Measurements from ENCODE around the gene PTGIR. TPM values are rescaled to one million over a fixed set of nuclear protein-coding genes. Genes with fewer than 3 reads are reported as not detected.
A peak's percentile ranks its signal among the peaks of the same experiment; 100 is the strongest.

PTGIR gene
- total RNA-seq, 1 donor from 2014 or later = 0.38 TPM

GRCh38 chr19:46661020-46661731 is 36.3 kb upstream of the PTGIR start, which contains the start of gene DACT3:
TSS of gene DACT3 (minus strand) at chr19:46661182. CDS start at chr19:46661064, 118 bp downstream.
- H3K36me3 Mint-ChIP-seq (ENCODE audit: unreplicated experiment) = no peaks in the 10 kb centered on the region
- H3K4me3 Mint-ChIP-seq (ENCODE audit: unreplicated experiment) = peak within 1 kb of the TSS; percentile 76
- H3K27ac Mint-ChIP-seq (ENCODE audit: unreplicated experiment) = peak within 1 kb of the TSS; percentile 92
- no peaks in the 10 kb centered on the region for H3K27me3 Mint-ChIP-seq (ENCODE audit: unreplicated experiment)
- peak; percentile 100 for DNase-seq (ENCODE audit: extremely low spot score, unreplicated experiment)
- no peak for TF ChIP-seq CTCF (IDR thresholded peaks at IDR 0.05)
- H3K9me3 Mint-ChIP-seq (ENCODE audit: unreplicated experiment) = no peaks in the 10 kb centered on the region
- H3K4me1 Mint-ChIP-seq (ENCODE audit: unreplicated experiment) = peaks cover 18% of the 10 kb centered on the region

- H3K27ac Mint-ChIP-seq (ENCODE audit: unreplicated experiment) = no peak overlapping the region
- H3K4me3 Mint-ChIP-seq (ENCODE audit: unreplicated experiment) = peak overlapping the region; percentile 76
- no peaks in the 10 kb centered on the region for H3K27me3 Mint-ChIP-seq (ENCODE audit: unreplicated experiment)
Measured at GRCh38 chr19:46660551-46661019, 35.7 kb upstream of the PTGIR start.

GRCh38 chr19:46660008-46660517 is 35.2 kb upstream of the PTGIR start:
- Mint-ChIP-seq H3K27me3 (ENCODE audit: unreplicated experiment) (no peaks in the 10 kb centered on the region), H3K9me3 (ENCODE audit: unreplicated experiment) (no peaks in the 10 kb centered on the region), H3K4me1 (ENCODE audit: unreplicated experiment) (peaks cover 18% of the 10 kb centered on the region), H3K4me3 (ENCODE audit: unreplicated experiment) (peak overlapping the region; percentile 76), H3K36me3 (ENCODE audit: unreplicated experiment) (no peaks in the 10 kb centered on the region), H3K27ac (ENCODE audit: unreplicated experiment) (peak overlapping the region; percentile 32)
- TF ChIP-seq CTCF (IDR thresholded peaks at IDR 0.05) = no peak
- DNase-seq (ENCODE audit: extremely low spot score, unreplicated experiment) = no peak

More at GRCh38 chr19:46660551-46661019, 35.7 kb upstream of the PTGIR start:
- Mint-ChIP-seq H3K4me1 (ENCODE audit: unreplicated experiment) (peaks cover 18% of the 10 kb centered on the region), H3K36me3 (ENCODE audit: unreplicated experiment) (no peaks in the 10 kb centered on the region), H3K9me3 (ENCODE audit: unreplicated experiment) (no peaks in the 10 kb centered on the region)
- no peak for TF ChIP-seq CTCF (IDR thresholded peaks at IDR 0.05)
- DNase-seq (ENCODE audit: extremely low spot score, unreplicated experiment) = no peak

GRCh38 chr19:46659151-46660007 is 34.5 kb upstream of the PTGIR start:
- no peaks in the 10 kb centered on the region for H3K27me3 Mint-ChIP-seq (ENCODE audit: unreplicated experiment)
- peak overlapping the region; percentile 76 for H3K4me3 Mint-ChIP-seq (ENCODE audit: unreplicated experiment)
- peak overlapping the region; percentile 32 for H3K27ac Mint-ChIP-seq (ENCODE audit: unreplicated experiment)
- no peaks in the 10 kb centered on the region for H3K36me3 Mint-ChIP-seq (ENCODE audit: unreplicated experiment)
- H3K4me1 Mint-ChIP-seq (ENCODE audit: unreplicated experiment) = peaks cover 19% of the 10 kb centered on the region
- H3K9me3 Mint-ChIP-seq (ENCODE audit: unreplicated experiment) = no peaks in the 10 kb centered on the region
- no peak for DNase-seq (ENCODE audit: extremely low spot score, unreplicated experiment)
- TF ChIP-seq CTCF (IDR thresholded peaks at IDR 0.05) = no peak
